Naive B cell (primary cell): ENCODE data around the gene ADORA2B. TPM values are rescaled to one million over a fixed set of nuclear protein-coding genes. Genes with fewer than 3 reads are reported as not detected.
A peak's percentile ranks its signal among the peaks of the same experiment; 100 is the strongest.

Experiments used
- ATAC-seq, 2 donors: fragments of 150-1000 bp; cut with Tn5 transposase; 2 replicates each; pipeline ENCODE4 v1.10.0; 2021; ENCODE audit warnings: low read depth in 2 of 2, mild to moderate bottlenecking in 2 of 2, moderate library complexity in 2 of 2
- DNase-seq: peaks from one replicate; pipeline ENCODE4 v3.0.0; 2022
- H3K27ac Mint-ChIP-seq, 6 donors: one replicate each; pipeline ENCODE4 v1.8.0; 2020 to 2022; ENCODE audit warnings: mild to moderate bottlenecking in 6 of 6, mixed read lengths in 6 of 6, moderate library complexity in 5 of 6, inconsistent platforms in 2 of 6
- H3K27me3 Mint-ChIP-seq, 3 donors: one replicate each; pipeline ENCODE4 v1.8.0; 2021 to 2022; ENCODE audit warnings: mixed read lengths in 3 of 3, mild to moderate bottlenecking in 1 of 3
- H3K36me3 Mint-ChIP-seq, 2 donors: one replicate each; pipeline ENCODE4 v1.8.0; 2020 to 2022; ENCODE audit warnings: mixed read lengths in 2 of 2, inconsistent platforms in 1 of 2, mild to moderate bottlenecking in 1 of 2
- H3K4me1 Mint-ChIP-seq, 3 donors: one replicate each; pipeline ENCODE4 v1.8.0; 2020 to 2022; ENCODE audit warnings: mixed read lengths in 3 of 3, inconsistent platforms in 1 of 3, mild to moderate bottlenecking in 1 of 3, moderate library complexity in 1 of 3
- H3K4me3 Mint-ChIP-seq, 8 donors: one replicate each; pipeline ENCODE4 v1.8.0; 2020 to 2022; ENCODE audit warnings: mild to moderate bottlenecking in 8 of 8, mixed read lengths in 8 of 8, moderate library complexity in 8 of 8, inconsistent platforms in 2 of 8
- H3K9me3 Mint-ChIP-seq, 7 donors: one replicate each; pipeline ENCODE4 v1.8.0; 2020 to 2022; ENCODE audit warnings: mixed read lengths in 7 of 7, mild to moderate bottlenecking in 5 of 7, inconsistent platforms in 2 of 7, moderate library complexity in 1 of 7
- polyA plus RNA-seq, 6 donors: library from polyadenylated mRNA; unstranded; fragments of 300-500 nt; fragmentation: Illumina TruSeq; gene quantifications; one replicate each; pipeline ENCODE4 v1.2.3, GENCODE V29; 2021; ENCODE audit warnings: low read depth in 6 of 6

The ADORA2B gene
- polyA plus RNA-seq, 6 donors from 2014 or later, result 0.20 to 1.6 (median 0.99) TPM

- peaks cover 10 to 12% (median 12%) of the 10 kb centered on the region in 3 donors for H3K4me1 Mint-ChIP-seq
- H3K36me3 Mint-ChIP-seq, result peaks cover 13 to 21% of the 10 kb centered on the region in 2 donors
- ATAC-seq (no peak), DNase-seq (no peak)
- no peak overlapping the region for H3K4me3 Mint-ChIP-seq
- H3K27ac Mint-ChIP-seq, result peak overlapping the region in 4 of 6 donors; percentile 7 to 77 (median 58)
- H3K27me3 Mint-ChIP-seq, result no peaks in the 10 kb centered on the region
- H3K9me3 Mint-ChIP-seq, result no peaks in the 10 kb centered on the region
These were observed 37.0 kb downstream of the ADORA2B start for GRCh38 chr17:15981646-15982580.

- peaks cover 20 to 38% (median 25%) of the 10 kb centered on the region in 3 donors for H3K4me1 Mint-ChIP-seq
- no peak overlapping the region for H3K4me3 Mint-ChIP-seq
- DNase-seq, result no peak
- H3K27ac Mint-ChIP-seq, result peak overlapping the region in 2 of 6 donors; percentile 29 to 81
- no peaks in the 10 kb centered on the region for H3K36me3 Mint-ChIP-seq
- H3K27me3 Mint-ChIP-seq, result no peaks in the 10 kb centered on the region
- H3K9me3 Mint-ChIP-seq, result no peaks in the 10 kb centered on the region
- ATAC-seq, result no peak
These were observed 51.4 kb downstream of the ADORA2B start for GRCh38 chr17:15996322-15996721.

- no peaks in the 10 kb centered on the region for H3K9me3 Mint-ChIP-seq
- DNase-seq, result no peak
- H3K4me3 Mint-ChIP-seq, result peak overlapping the region in 4 of 8 donors; percentile 13 to 95 (median 85)
- peaks cover 5 to 10% of the 10 kb centered on the region in 2 donors for H3K36me3 Mint-ChIP-seq
- peak overlapping the region; percentile 63 to 99 (median 84) for H3K27ac Mint-ChIP-seq
- H3K4me1 Mint-ChIP-seq, result peaks cover 28 to 47% (median 35%) of the 10 kb centered on the region in 3 donors
- ATAC-seq, result no peak
- no peaks in the 10 kb centered on the region for H3K27me3 Mint-ChIP-seq
These were observed 53.2 kb downstream of the ADORA2B start for GRCh38 chr17:15998031-15998562.

- H3K4me3 Mint-ChIP-seq, result peak within 1 kb of the TSS; percentile 77 to 99 (median 94)
- peaks cover 28 to 47% (median 35%) of the 10 kb centered on the region in 3 donors for H3K4me1 Mint-ChIP-seq
- DNase-seq, result peak; percentile 94
- H3K36me3 Mint-ChIP-seq, result peaks cover 5 to 10% of the 10 kb centered on the region in 2 donors
- H3K27ac Mint-ChIP-seq, result peak within 1 kb of the TSS; percentile 94 to 99 (median 96)
- ATAC-seq, result peak; percentile 83
- H3K9me3 Mint-ChIP-seq, result no peaks in the 10 kb centered on the region
- no peaks in the 10 kb centered on the region for H3K27me3 Mint-ChIP-seq
These were observed 54.4 kb downstream of the ADORA2B start, which contains the start of the genes TTC19 and ZSWIM7 for GRCh38 chr17:15999141-15999973. TTC19 (plus strand) TSS chr17:15999824; CDS start chr17:15999849, 25 bp downstream. ZSWIM7 (minus strand) TSS chr17:15999704; CDS start chr17:15999594, 110 bp downstream.

- H3K27me3 Mint-ChIP-seq, result no peaks in the 10 kb centered on the region
- DNase-seq, result no peak
- peaks cover 31 to 44% (median 35%) of the 10 kb centered on the region in 3 donors for H3K4me1 Mint-ChIP-seq
- ATAC-seq, result peak; percentile 16 to 20
- peak overlapping the region; percentile 88 to 94 (median 94) for H3K27ac Mint-ChIP-seq
- peaks cover 5 to 10% of the 10 kb centered on the region in 2 donors for H3K36me3 Mint-ChIP-seq
- H3K9me3 Mint-ChIP-seq, result no peaks in the 10 kb centered on the region
- peak overlapping the region; percentile 77 to 95 (median 91) for H3K4me3 Mint-ChIP-seq
These were observed 55.3 kb downstream of the ADORA2B start for GRCh38 chr17:15999974-16000827.

GRCh38 chr17:16001226-16001897 lies 56.4 kb downstream of the ADORA2B start:
- ATAC-seq (no peak), DNase-seq (no peak)
- Mint-ChIP-seq H3K9me3 (no peaks in the 10 kb centered on the region), H3K4me1 (peaks cover 31 to 44% (median 35%) of the 10 kb centered on the region in 3 donors), H3K4me3 (peak overlapping the region; percentile 77 to 95 (median 91)), H3K27ac (peak overlapping the region in 3 of 6 donors; percentile 13 to 94 (median 85)), H3K27me3 (no peaks in the 10 kb centered on the region), H3K36me3 (peaks cover 7 to 15% of the 10 kb centered on the region in 2 donors)

- Mint-ChIP-seq H3K27ac (peak overlapping the region in 1 of 6 donors; percentile 54), H3K27me3 (no peaks in the 10 kb centered on the region), H3K9me3 (no peaks in the 10 kb centered on the region), H3K4me1 (peaks cover 27 to 36% (median 35%) of the 10 kb centered on the region in 3 donors), H3K36me3 (peaks cover 9 to 21% of the 10 kb centered on the region in 2 donors), H3K4me3 (peak overlapping the region in 1 of 8 donors; percentile 93)
- no peak for DNase-seq
- no peak for ATAC-seq
These were observed 57.9 kb downstream of the ADORA2B start for GRCh38 chr17:16002708-16003260.

GRCh38 chr17:16003841-16004240 lies 58.9 kb downstream of the ADORA2B start:
- no peak overlapping the region for H3K27ac Mint-ChIP-seq
- peaks cover 18 to 31% of the 10 kb centered on the region in 2 donors for H3K36me3 Mint-ChIP-seq
- H3K9me3 Mint-ChIP-seq, result no peaks in the 10 kb centered on the region
- ATAC-seq (no peak), DNase-seq (no peak)
- H3K4me3 Mint-ChIP-seq, result peak overlapping the region in 1 of 8 donors; percentile 36
- H3K4me1 Mint-ChIP-seq, result peaks cover 26 to 33% (median 27%) of the 10 kb centered on the region in 3 donors
- no peaks in the 10 kb centered on the region for H3K27me3 Mint-ChIP-seq

- Mint-ChIP-seq H3K36me3 (peaks cover 19 to 34% of the 10 kb centered on the region in 2 donors), H3K4me3 (no peak overlapping the region), H3K27me3 (no peaks in the 10 kb centered on the region), H3K27ac (no peak overlapping the region), H3K4me1 (peaks cover 16 to 22% (median 18%) of the 10 kb centered on the region in 3 donors), H3K9me3 (no peaks in the 10 kb centered on the region)
- DNase-seq (no peak), ATAC-seq (no peak)
These were observed 60.7 kb downstream of the ADORA2B start for GRCh38 chr17:16005636-16006035.

GRCh38 chr17:16007439-16007838 lies 62.5 kb downstream of the ADORA2B start:
- DNase-seq (no peak), ATAC-seq (no peak)
- Mint-ChIP-seq H3K27ac (no peak overlapping the region), H3K9me3 (no peaks in the 10 kb centered on the region), H3K4me3 (no peak overlapping the region), H3K27me3 (no peaks in the 10 kb centered on the region), H3K36me3 (peaks cover 14 to 24% of the 10 kb centered on the region in 2 donors), H3K4me1 (peaks cover 0 to 6% (median 4%) of the 10 kb centered on the region in 3 donors)

GRCh38 chr17:16013943-16014407 lies 69.0 kb downstream of the ADORA2B start:
- ATAC-seq, result no peak
- Mint-ChIP-seq H3K9me3 (no peaks in the 10 kb centered on the region), H3K4me3 (no peak overlapping the region), H3K4me1 (peaks cover 0 to 4% (median 3%) of the 10 kb centered on the region in 3 donors), H3K27me3 (no peaks in the 10 kb centered on the region), H3K36me3 (peaks cover 1 to 5% of the 10 kb centered on the region in 2 donors), H3K27ac (no peak overlapping the region)
- no peak for DNase-seq
